Suppressor macrophage (primary cell): ENCODE results near the gene MYBPC3.
"Not testable (repeated sequence)": the region's sequence is repeated elsewhere in the genome, so short reads cannot be mapped to it uniquely, and the experiment has no call there.

ENCODE experiments used
- DNase-seq, 4 experiments: peaks; one replicate each; pipeline ENCODE4 v3.0.0-alpha.2; 2020 to 2022

The MYBPC3 gene

DNA sequence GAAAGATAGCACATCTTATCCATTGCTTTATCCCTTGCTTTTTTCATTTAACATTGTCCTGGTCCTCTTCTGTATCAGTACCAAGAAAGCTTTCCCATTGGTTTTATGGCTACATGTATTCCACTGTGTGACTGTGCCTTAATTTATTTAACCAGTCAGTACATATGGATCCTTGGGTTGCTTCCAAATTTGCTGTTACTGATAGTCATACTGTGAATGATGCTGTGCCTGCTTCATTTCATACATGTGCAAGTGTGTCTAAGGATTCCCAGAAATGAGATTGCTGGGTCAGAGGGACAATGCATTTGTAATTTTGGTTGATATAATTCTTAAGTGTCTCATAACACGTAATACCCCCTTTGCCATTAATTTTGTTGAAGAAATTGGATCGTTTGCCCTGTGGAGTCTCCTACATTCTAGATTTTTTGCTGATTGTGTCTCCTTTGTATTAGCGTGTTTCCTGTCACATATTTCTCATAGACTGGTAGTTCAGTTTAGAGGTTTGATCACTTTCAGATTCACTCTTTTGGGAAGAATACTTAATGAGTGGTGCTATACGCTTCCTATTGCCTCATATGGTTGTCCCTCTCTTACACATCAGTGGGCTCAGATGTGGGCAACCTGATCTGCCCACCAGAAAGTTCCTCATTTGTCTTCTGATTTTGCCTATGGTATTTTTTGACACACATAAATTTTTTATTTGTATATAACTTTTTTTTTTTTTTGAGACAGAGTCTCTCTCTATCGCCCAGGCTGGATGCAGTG lies 35.3 kb downstream of the MYBPC3 start:
- DNase-seq: peak in 2 of 4 experiments; percentile 10 to 34

DNA sequence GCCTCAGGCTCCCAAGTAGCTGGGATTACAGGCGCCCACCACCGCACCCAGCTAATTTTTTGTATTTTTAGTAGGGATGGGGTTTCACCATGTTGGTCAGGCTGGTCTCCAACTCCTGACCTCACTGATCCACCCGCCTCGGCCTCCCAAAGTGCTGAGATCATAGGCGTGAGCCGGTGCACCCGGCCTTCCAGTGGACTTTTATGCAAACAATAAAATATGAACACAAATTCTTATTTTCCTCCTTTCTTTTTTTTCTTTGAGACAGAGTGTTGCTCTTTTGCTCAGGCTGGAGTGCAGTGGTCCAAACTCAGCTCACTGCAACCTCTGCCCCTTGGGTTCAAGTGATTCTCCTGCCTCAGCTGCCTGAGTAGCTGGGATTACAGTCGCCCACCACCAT lies 36.0 kb downstream of the MYBPC3 start:
- DNase-seq: not testable (repeated sequence)

DNA sequence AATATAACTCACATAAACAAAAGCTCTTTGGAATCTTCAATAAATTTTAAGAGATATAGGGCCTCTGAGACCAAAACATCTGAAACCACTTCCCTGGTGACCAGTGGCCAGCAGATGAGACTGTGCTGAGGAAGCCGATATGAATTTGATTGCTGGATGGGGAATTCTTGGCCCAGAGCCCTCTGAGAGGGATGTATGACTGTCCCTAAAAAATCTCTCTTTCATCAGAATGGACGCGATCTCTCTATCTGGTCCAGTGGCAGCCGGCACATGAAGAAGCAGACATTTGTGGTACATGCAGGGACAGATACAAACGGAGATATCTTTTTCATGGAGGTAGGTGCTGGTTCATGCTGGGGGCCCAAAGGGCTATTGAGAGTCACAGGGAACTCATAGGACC lies 37.5 kb downstream of the MYBPC3 start:
- DNase-seq: no peak

DNA sequence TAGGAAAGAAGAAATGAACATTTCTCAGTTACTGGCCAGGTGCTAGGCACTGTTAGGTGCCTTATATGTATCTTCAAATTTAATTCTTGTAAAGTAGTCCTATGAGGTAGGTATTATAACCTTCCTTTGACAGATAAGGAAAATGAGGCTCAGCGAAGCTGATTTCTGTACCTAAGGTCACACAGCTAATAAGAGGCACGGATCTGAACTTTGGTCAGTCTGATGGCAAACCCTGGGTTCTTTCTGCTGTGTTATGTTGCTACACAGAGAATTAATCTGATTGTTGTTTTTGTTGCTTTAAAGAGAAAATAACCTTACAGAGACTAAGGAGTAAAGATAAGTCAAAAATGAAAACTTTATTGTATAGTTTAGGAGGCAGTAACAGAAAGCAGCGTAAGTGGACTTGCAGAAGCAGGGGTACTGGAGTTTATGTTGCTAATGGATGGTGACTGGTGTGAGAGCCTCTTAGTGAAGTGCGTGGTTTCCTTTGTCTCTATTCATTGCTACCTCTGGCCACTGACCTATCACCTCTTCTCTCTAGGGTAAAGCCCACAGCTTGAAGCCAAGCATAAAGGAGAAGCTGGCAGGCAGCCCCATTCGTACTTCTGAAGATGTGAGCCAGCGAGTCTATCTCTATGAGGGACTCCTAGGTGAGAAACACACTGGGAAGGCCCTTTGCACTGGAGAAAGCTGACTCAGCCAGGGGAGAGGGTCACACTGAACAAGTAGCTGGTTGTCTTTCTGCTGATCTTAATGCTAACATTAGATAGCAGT lies 44.3 kb downstream of the MYBPC3 start:
- DNase-seq: no peak

DNA sequence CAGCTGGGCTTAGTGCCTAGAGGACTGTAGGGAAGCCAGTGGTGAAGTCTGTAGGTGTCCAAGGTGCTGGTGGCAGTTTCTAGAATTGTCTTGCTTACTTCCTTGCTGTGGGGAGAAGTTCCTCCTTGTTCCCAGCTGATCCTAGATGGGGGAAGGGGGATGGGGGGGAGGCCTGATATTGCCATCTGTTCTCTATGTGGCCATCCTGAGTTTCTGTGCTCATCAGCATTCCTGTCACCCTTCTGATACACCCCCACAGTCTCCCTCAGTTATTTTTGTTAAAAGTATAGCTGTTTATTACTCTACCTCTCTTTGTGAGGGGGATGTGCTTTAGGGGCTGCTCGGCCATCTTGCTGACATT lies 46.0 kb downstream of the MYBPC3 start:
- DNase-seq: peak in 3 of 4 experiments; percentile 15 to 39 (median 36)

DNA sequence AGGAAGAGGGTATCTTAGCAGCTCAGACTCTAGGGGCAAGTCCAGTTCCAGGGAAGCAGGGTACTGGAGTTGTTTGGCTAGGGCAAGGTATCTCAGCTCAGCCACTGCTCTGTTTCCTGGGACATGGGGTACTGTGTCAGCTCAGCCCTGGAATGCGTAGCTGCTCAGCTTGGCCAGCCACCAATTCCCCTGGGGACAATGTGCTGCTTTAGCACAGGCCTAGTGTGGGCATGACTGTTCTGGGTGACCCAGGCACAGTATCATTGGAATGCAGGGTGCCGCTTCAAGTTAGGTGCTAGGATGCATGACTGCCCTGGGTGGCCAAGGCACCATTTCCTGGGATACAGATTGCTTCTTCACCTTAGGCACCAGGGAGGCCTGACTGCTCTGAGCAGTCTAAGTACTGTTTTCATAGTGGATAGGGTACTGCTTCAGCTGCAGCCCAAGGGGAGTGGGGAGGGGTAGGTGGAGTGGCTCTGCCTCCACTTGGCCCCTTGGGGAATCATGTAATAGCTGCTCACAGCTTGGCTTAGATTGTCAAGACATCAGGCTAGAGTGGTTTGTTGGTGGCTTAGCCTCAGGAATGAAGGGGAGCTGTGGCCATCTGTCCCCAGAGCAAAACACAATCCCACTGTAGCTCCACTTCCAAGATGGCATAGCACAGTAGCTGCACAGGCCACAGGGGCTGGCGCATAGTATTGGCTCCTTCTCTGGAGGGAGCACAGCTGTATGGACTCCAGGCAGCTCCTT lies 46.6 kb downstream of the MYBPC3 start:
- DNase-seq: no peak

DNA sequence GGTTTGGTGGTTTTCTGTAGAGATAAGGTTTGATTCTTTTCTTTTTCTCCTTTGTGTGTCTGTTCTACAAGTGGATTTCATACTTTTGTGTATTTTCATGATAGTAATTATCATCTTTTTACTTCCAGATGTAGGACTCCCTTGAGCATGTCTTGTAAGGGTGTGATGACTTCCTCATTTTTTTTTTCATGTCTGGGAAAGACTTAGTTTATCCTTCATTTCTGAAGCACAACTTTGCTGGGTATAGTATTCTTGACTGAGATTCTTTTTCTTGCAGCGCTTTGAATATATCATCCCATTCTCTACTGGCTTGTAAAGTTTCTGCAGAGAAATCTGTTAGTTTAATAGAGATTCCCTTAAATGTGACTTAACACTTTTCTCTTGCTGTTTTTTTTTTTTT lies 49.6 kb downstream of the MYBPC3 start:
- DNase-seq: no peak

DNA sequence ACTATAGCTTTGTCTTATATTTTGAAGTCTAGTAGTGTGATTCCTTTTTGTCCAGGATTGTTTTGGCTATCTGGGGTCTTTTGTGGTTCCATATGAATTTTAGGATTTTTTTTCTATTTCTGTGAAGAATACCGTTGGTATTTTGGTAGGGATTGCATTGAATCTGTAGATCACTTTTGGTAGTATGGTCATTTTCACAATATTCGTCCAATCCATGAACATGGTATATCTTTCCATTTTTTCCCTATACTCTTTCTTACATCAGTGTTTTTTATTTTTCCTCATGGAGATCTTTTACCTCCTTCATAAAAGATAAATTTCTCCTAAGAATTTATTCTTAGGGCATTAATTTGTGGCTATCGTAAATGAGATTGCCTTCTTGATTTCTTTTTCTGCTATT lies 53.4 kb downstream of the MYBPC3 start:
- DNase-seq: no peak

DNA sequence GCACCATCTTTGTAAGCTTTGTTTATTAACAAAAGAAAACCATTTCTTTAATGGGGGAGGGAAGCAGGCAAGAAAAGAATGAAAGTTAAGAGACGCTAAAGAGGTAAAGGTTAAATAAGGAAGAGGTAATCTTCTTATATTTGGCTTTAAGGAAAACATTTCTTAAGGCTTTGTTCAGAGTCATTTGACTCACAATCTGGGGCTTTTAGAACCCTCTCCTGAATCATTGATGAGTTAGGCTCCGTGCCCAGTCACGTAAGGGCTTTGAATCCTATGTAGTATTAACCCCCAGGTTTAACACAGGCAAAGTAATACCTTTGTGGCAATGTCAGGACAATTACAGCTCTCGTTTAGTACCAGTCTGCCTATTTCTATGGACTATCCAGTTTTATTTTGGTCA lies 56.5 kb downstream of the MYBPC3 start:
- DNase-seq: no peak

DNA sequence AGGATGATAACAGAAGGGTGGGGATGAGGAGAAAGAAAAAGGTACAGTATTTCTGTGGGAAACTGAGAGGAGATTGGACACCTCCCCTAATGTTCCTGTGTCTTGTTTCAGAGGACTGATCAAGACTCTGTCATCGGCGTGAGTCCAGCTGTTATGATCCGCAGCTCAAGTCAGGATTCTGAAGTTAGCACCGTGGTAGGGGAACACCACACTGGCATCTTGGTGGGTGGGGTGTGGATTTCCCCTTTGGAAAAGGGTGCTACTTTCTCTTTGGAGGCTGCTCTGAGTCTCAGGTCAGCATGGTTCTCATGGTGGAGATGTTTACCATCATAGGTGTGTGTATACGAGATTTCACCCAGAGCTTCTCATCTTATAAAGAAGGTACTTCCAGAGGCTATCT lies 57.1 kb downstream of the MYBPC3 start:
- no peak for DNase-seq

DNA sequence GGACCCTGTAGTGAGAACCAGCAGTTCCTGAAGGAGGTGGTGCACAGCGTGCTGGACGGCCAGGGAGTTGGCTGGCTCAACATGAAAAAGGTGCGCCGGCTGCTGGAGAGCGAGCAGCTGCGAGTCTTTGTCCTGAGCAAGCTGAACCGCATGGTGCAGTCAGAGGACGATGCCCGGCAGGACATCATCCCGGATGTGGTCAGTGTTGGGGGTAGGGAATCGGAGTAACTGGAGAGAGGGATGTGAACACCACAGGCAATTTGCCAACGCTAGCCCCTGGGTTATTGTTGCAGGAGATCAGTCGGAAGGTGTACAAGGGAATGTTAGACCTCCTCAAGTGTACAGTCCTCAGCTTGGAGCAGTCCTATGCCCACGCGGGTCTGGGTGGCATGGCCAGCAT lies 62.6 kb downstream of the MYBPC3 start:
- no peak for DNase-seq

DNA sequence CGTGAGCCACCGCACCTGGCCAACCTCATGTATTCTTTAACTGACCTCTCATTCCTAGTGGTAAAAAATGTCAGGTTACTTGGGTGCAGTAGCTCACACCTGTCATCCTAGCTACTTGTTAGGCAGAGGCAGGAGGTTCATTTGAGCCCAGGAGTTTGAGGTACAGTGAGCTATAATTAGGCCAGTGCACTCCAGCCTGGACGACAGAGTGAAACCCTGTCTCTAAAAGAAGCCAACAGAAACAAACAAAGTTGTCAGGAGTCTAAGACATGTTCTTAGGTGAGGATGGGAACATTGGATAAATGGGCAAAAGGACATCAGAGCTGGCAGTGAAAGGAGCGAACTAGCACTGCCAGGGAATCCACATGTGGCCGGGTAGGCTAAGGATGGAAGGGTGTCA lies 64.4 kb downstream of the MYBPC3 start:
- DNase-seq: no peak

DNA sequence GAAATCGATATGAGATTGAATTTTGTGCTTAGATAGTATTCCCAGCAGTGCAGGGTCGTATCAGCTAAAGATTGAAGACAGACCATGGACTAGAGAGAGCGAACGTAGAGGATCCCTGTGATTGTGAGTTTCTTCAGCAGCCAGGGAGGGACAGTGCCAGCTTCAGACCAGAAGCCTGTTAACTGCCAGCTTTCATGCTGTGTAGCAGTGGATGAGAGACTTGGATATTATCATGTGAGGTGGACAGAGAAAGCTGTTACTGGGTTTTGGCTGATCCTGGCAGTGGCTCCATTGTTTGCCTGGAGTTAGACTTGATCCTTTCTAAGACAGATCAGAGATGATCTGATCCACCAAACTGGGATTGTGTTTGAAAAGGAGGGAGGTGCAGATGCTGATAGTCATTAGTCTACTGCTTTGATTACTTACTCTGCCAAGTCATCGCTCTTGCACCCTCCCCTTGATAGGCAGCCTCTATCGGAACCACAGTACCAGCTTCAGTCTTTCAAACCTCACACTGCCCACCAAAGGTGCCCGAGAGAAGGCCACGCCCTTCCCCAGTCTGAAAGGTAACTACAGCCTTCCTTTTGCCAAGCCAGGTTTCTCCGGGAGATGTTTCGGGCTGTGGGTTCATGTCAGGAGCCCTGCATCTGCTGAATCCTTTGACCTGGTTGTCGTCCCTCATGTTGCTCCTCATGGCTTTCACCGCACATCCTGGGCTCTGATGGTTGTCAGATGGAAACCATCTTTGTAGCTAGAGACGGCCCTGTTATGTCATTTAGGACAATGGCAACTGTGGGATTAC lies 66.3 kb downstream of the MYBPC3 start:
- DNase-seq: no peak

DNA sequence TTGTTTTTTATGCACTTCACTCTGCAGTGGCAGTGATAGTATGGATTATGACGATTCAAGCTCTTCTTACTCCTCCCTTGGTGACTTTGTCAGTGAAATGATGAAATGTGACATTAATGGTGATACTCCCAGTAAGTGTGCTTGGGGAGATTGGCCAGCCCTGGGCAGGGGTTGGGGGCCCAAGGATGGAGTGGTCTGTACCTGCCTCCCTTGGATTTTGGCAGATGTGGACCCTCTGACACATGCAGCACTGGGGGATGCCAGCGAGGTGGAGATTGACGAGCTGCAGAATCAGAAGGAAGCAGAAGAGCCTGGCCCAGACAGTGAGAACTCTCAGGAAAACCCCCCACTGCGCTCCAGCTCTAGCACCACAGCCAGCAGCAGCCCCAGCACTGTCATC lies 68.4 kb downstream of the MYBPC3 start:
- DNase-seq: no peak

DNA sequence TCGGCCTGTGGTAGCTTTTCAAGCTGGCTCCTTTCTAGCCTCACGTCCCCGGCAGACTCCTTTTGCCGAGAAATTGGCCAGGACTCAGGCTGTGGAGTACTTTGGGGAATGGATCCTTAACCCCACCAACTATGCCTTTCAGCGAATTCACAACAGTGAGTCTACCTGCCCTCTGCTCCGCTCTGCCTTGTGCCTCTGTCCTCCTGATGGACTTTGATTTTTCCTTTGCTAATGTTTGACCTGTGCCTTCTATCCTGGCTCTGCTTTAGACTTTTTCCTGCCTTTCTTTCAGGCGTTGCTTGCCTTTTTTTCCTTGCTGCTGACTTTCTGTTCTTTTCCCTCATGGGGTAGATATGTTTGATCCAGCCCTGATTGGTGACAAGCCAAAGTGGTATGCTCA lies 70.0 kb downstream of the MYBPC3 start:
- no peak for DNase-seq
